Activated T-cell treated with anti-CD3 and anti-CD28 coated beads for 1 hour (primary cell): ENCODE data around the gene PCBP3.
"Not testable (repeated sequence)": the region's sequence is repeated elsewhere in the genome, so short reads cannot be mapped to it uniquely, and the experiment has no call there.

Experiments used
- DNase-seq: peaks from one replicate; pipeline ENCODE4 v3.0.0-alpha.2; 2020; ENCODE audit warnings: low read depth

PCBP3 gene

DNA sequence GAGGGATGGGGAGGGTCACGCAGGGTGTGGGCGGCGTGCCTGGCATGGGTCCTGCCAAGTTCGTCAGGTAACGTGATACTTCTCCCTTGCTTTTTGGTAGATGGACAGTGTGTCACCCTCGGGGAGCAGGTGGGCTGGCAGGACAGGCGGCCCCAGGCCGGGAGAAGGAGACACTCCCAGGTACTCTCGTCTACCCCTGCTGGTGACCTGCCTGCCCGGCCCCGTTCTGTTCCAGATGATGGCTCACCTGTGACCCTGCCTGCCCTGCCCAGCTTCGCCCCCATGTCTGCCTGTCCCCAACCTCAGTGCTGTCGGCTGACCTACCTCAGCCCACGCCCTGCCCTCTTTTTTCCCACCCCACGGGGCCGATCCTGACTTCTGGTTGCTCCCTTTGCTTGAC, 144.7 kb downstream of the PCBP3 start:
- no peak for DNase-seq

GRCh38 chr21:45788637-45789506, 145.3 kb downstream of the PCBP3 start:
- DNase-seq = no peak

- no peak for DNase-seq
These were observed 146.9 kb downstream of the PCBP3 start for GRCh38 chr21:45790427-45790826.

- no peak for DNase-seq
These were observed 148.3 kb downstream of the PCBP3 start for GRCh38 chr21:45791562-45792418.

- no peak for DNase-seq
These were observed 149.3 kb downstream of the PCBP3 start for GRCh38 chr21:45792682-45793383.

DNA sequence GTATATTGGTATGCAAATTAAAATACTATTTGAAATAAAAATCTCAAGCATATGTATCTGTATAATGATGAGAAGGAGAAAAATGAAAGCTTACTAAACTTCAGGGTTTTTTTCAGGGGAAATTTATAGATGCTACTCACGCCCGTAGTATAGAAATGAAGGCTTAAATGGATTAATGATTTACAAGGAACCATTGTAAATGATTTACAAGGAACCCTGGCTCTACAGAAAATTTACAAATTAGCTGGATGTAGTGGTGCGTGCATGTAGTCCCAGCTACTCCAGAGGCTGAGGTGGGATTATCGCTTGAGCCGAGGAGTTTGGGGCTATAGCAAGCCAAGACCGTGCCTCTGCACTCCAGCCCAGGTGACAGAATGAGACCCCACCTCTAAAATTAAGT, 150.5 kb downstream of the PCBP3 start:
- DNase-seq = no peak

DNA sequence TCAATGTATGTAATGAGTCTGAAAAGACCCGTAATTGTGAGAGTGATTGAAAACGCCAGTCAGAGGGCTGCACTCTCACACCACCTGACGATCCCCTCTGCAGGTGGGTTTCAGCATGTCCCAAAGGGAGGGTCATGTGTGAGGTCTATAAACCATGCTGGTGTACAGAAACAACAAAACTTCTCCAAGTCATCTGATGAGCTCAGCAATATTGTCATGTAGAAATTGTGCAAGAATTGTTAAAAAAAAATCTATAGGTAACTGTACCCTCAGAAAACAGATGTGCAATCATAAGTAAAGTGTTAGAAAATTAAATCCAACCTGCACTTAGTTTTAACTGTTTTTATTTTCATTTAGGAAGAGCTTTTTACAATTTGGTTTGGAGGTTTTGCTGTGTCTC, 152.5 kb downstream of the PCBP3 start:
- no peak for DNase-seq

DNA sequence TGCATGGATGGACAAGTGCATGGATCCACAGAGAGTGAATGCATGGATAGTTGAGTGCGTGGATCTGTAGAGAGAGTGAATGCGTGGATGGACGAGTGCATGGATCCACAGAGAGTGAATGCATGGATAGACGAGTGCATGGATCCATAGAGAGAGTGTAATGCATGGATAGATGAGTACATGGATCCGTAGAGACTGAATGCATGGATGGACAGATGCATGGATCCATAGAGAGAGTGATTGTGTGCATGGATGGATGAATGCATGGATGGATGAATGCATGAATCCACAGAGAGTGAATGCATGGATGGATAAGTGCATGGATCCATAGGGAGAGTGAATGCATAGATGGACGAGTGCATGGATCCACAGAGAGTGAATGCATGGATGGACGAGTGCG, 153.8 kb downstream of the PCBP3 start:
- DNase-seq = no peak

DNA sequence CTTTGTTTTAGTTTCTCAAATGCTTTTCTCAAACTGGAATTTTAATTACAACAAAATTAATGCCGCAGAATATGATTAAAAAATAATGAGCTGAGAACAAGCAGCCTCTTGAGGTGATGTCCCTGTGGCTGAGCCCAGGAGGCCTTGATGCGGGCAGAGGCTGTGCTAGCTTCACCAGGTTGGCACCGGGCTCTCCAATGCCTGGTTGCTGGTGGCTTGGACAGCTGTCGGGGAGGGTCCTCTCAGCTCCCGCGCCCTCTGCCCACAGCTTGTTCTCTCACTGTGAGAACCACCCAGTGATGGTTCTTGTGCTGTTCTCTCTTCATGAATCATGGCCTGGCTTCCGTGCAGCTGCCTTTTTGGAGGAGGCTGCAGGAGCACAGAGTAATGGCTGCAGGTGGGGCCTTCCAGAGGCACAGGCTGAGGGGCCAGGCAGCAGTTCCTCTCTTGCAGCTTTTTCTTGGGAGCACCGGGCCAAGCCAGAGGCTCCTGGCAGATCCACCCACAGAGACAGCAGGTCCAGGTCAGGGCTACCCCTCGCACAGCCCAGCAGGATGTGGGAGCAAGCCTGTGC, 156.3 kb downstream of the PCBP3 start:
- no peak for DNase-seq

DNA sequence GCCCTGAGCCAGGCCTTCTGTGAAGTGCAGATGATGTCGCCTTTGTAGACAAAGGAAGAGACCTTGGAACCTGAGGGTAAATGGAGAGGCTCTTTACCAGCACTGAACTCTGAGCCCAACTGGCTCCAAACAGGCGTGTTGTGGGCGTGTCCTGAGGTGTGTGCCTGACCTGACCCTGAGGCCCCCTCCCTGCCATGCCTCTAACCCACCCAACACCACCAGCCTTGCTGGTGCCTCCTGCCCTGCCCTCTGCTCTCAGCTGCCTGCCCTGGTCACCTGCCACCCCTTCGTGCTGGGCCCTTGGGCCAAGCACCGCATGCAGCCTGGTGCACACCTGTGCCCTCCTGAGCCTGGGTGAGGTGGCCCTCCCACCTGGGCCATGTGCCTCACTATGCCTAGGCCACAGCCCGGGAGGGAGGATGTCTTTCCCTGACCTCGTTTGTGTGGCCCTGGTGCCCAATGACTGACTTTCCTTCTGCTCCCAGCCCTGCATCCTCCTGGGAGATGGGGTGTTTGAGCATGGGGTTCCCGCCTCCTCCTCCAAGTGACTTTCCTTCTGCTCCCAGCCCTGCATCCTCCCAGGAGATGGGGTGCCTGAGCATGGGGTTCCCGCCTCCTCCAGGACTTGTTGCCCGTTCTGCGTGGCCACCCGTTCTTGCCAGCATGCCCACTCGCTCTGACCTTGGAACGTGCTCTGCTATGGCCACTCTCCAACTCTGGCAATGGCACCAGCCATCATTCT, 157.0 kb downstream of the PCBP3 start:
- DNase-seq = no peak

- DNase-seq = no peak
These were observed 157.8 kb downstream of the PCBP3 start for GRCh38 chr21:45801129-45801964.

DNA sequence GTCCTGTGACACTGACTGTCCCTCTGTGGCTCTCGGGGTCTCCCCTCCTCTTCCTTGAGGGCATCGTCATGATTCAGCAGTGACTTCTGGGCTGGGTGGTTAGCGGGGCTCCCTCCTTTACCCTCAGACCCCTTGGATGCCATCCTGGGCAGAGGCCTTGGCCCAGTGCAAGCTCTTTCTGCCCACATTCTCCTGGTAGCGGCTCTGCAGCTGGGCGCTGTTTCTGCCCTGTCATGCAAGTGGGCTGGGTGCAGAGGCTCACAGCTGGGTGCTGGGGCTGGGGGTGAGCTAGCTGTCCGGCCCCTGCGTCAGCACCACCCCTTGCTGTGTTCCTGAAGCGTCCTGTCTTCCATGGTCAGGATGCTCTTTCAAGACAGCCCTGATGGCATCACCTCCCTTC, 158.5 kb downstream of the PCBP3 start:
- DNase-seq = no peak

GRCh38 chr21:45802425-45802824, 158.9 kb downstream of the PCBP3 start:
- no peak for DNase-seq

DNA sequence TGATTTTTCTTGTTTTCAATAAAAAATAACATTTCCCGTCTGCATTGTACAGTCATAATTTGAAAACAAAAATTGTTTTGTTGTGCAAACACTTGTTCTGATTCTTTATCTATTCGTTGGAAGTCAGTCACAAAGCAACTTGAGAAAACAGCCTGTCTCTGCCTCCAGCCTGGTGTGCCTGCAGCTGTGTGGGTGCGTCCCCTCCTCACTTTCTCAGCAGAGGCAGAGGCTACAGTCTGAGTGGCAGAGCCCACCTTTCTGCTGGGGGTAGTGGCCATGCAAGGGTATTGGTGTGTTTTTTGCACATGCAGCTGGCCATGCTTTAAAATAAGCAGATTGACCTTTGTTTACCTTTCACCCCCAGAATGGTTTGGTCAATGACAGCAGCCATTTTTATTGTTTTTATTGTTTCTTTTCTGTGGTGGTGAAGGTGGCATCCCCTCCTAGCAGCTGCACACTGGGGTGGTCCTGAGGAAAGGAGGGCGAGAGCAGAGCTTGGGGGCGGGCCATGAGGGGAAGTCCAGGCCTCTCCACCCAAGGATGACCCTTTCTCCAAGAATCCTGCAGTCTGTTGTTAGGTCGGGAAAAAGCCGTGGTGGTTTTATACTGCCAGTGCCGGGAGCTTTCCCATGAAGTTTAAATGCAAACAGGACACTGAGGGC, 159.6 kb downstream of the PCBP3 start:
- no peak for DNase-seq

GRCh38 chr21:45803618-45804340, 160.3 kb downstream of the PCBP3 start:
- DNase-seq = no peak

GRCh38 chr21:45804809-45805313, 161.3 kb downstream of the PCBP3 start:
- no peak for DNase-seq

- no peak for DNase-seq
These were observed 161.8 kb downstream of the PCBP3 start for GRCh38 chr21:45805321-45805720.

DNA sequence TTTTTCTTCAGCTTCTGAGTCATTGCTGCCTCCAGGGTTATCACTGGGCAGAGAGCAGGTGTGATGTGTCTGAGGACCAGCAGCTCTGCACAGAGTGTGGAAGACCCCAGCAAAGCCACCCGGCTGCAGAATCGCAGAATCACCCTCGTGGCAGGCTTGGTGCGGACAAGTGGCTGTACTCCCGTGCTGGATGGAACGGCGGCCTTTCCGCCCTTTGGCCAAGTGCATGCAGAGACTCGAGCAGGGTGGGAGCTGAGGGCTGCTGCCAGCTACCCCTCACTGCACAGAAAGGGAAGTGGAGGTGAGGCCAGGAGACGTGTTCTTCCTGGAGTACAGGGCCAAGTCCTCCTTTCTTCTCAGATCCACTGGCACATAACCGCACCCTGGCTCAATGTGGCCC, 162.5 kb downstream of the PCBP3 start:
- DNase-seq = no peak

- not testable (repeated sequence) for DNase-seq
These were observed 165.1 kb downstream of the PCBP3 start for GRCh38 chr21:45808663-45809062.
